GM12878 (cell line): ENCODE measurements around the gene ANKRD31. TPM values are rescaled to one million over a fixed set of nuclear protein-coding genes. Genes with fewer than 3 reads are reported as not detected.

Source experiments
- ATAC-seq: fragments of 200-7000 bp; cut with Tn5 transposase; 3 replicates; pipeline ENCODE4 v1.9.1; 2020; ENCODE audit warnings: mild to moderate bottlenecking, moderate library complexity
- BruUV-seq: library from RNA; stranded (reverse); fragments of 400-500 nt; replicated peaks from 2 replicates; lab custom pipeline; 2021; lab: Mats Ljungman, UMichigan
- CTCF ChIA-PET: fragments of 300-600 bp; sonication (Branson Sonifier 250); formaldehyde crosslinking; extraction: SDS; loops from one replicate; lab custom pipeline; 2021; ENCODE audit warnings: inconsistent platforms; lab: Yijun Ruan, JAX
- POLR2A ChIA-PET: fragments of 350-600 bp; formaldehyde crosslinking; extraction: SDS; loops from one replicate; lab custom pipeline; 2021; ENCODE audit warnings: inconsistent platforms; lab: Charles Lee
- RAD21 ChIA-PET: fragments of 300-600 bp; sonication (Branson Sonifier 250); formaldehyde crosslinking; loops from one replicate; lab custom pipeline; 2023; ENCODE audit warnings: antibody characterized with exemption; ENCODE audit not compliant: unreplicated experiment; lab: Charles Lee
- SMC1A ChIA-PET: fragments of 300-600 bp; sonication (Branson Sonifier 250); formaldehyde crosslinking; loops from one replicate; lab custom pipeline; 2023; ENCODE audit not compliant: unreplicated experiment, uncharacterized antibody; lab: Charles Lee
- DNase-seq: peaks from one replicate; pipeline ENCODE4 v3.0.0-alpha.2; 2011; ENCODE audit warnings: low read depth, low spot score
- FAIRE-seq: peaks from 3 replicates; lab custom pipeline; 2011; peaks lifted over from hg19 to GRCh38; lab: Jason Lieb, UNC
- H2AFZ ChIP-seq: 2 replicates; pipeline ENCODE4 v1.6.0; 2011; ENCODE audit warnings: low read depth, low read length, control low read depth; ENCODE audit not compliant: control insufficient read depth
- H3K27ac ChIP-seq: 2 replicates; pipeline ENCODE4 v1.5.1; 2011; ENCODE audit warnings: control low read depth; ENCODE audit not compliant: control insufficient read depth, insufficient read depth
- H3K27me3 ChIP-seq, 2 experiments: replicated peaks in 1 of 2; 2 replicates each; pipeline versions ENCODE4 v1.6.0 to v1.6.1; 2011; ENCODE audit warnings: low read length in 1 of 2; ENCODE audit not compliant: control insufficient read depth in 2 of 2, insufficient read depth in 2 of 2
- H3K36me3 ChIP-seq, 2 experiments: 2 replicates each; pipeline ENCODE4 v1.5.1; 2011; ENCODE audit warnings: low read length in 1 of 2; ENCODE audit not compliant: control insufficient read depth in 2 of 2, insufficient read depth in 2 of 2
- H3K4me1 ChIP-seq: 2 replicates; pipeline ENCODE4 v1.6.1; 2011; ENCODE audit warnings: mild to moderate bottlenecking, low read length, moderate library complexity, mixed read lengths; ENCODE audit not compliant: control insufficient read depth, insufficient read depth
- H3K4me2 ChIP-seq: 2 replicates; pipeline ENCODE4 v1.6.0; 2011; ENCODE audit warnings: control low read depth; ENCODE audit not compliant: control insufficient read depth, insufficient read depth
- H3K4me3 ChIP-seq: fragments of 200-600 bp; sonication (generic); 2 replicates; pipeline ENCODE4 v1.5.1; 2016
- H3K79me2 ChIP-seq: 2 replicates; pipeline ENCODE4 v1.6.0; 2011; ENCODE audit warnings: low read length; ENCODE audit not compliant: control insufficient read depth, insufficient read depth
- H3K9ac ChIP-seq: 2 replicates; pipeline ENCODE4 v1.8.0; 2011; ENCODE audit warnings: low read length, control low read depth, mixed read lengths; ENCODE audit not compliant: control insufficient read depth, insufficient read depth
- H3K9me3 ChIP-seq: replicated peaks from 3 replicates; pipeline ENCODE4 v1.5.1; 2011; ENCODE audit warnings: mild to moderate bottlenecking, low read length; ENCODE audit not compliant: control insufficient read depth, insufficient read depth
- H4K20me1 ChIP-seq: 2 replicates; pipeline ENCODE4 v1.6.0; 2011; ENCODE audit not compliant: control insufficient read depth, insufficient read depth
- CBX5 ChIP-seq: sonication (generic); IDR thresholded peaks from 2 replicates; pipeline ENCODE4 v1.6.1; 2016; ENCODE audit warnings: low read depth, moderate library complexity, mild to moderate bottlenecking, inconsistent platforms
- IRF3 ChIP-seq: fragments of 450-650 bp; IDR thresholded peaks from 2 replicates; pipeline ENCODE4 v1.6.1; 2014; ENCODE audit warnings: mild to moderate bottlenecking
- MEF2A ChIP-seq: IDR thresholded peaks from 2 replicates; pipeline ENCODE4 v1.6.1; 2011; ENCODE audit warnings: low read depth, mild to moderate bottlenecking, low read length, moderate library complexity; ENCODE audit not compliant: insufficient read depth
- NBN ChIP-seq: fragments of 450-650 bp; IDR thresholded peaks from 2 replicates; pipeline ENCODE4 v1.6.1; 2016
- NR2C1 ChIP-seq: fragments of 450-650 bp; IDR thresholded peaks from 2 replicates; pipeline ENCODE4 v1.6.1; 2017; ENCODE audit warnings: antibody characterized with exemption, mild to moderate bottlenecking, moderate library complexity
- NR2C2 ChIP-seq: IDR thresholded peaks from 2 replicates; pipeline ENCODE4 v1.6.1; 2011; ENCODE audit warnings: borderline replicate concordance, low read depth; ENCODE audit not compliant: control insufficient read depth, insufficient read length
- RB1 ChIP-seq: fragments of 450-650 bp; formaldehyde crosslinking; IDR thresholded peaks from 2 replicates; pipeline ENCODE4 v1.6.1; 2017; ENCODE audit warnings: mild to moderate bottlenecking, borderline replicate concordance
- RELA ChIP-seq: fragments of 450-650 bp; IDR thresholded peaks from 2 replicates; pipeline ENCODE4 v1.8.0; 2014; ENCODE audit warnings: borderline replicate concordance; ENCODE audit not compliant: partially characterized antibody
- SMAD1 ChIP-seq: fragments of 450-650 bp; IDR thresholded peaks from 2 replicates; pipeline ENCODE4 v1.6.1; 2018; ENCODE audit warnings: mild to moderate bottlenecking, low read depth; ENCODE audit not compliant: partially characterized antibody
- SP1 ChIP-seq: IDR thresholded peaks from one replicate; pipeline ENCODE4 v1.6.1; 2011; ENCODE audit warnings: low read depth, low read length
- STAT1 ChIP-seq: fragments of 450-650 bp; conservative IDR thresholded peaks from 2 replicates; pipeline ENCODE4 v1.6.1; 2014; ENCODE audit warnings: antibody characterized with exemption, mild to moderate bottlenecking
- USF2 ChIP-seq: IDR thresholded peaks from 2 replicates; pipeline ENCODE4 v1.6.1; 2011; ENCODE audit warnings: low read depth, low read length, improper control_type of control experiment, borderline replicate concordance
- WRNIP1 ChIP-seq: IDR thresholded peaks from 2 replicates; pipeline ENCODE4 v1.6.1; 2011; ENCODE audit warnings: low read depth, low read length, improper control_type of control experiment, borderline replicate concordance
- YBX1 ChIP-seq: fragments of 450-650 bp; IDR thresholded peaks from 2 replicates; pipeline ENCODE4 v1.6.1; 2016; ENCODE audit warnings: antibody characterized with exemption
- ZNF207 ChIP-seq: fragments of 450-650 bp; IDR thresholded peaks from 2 replicates; pipeline ENCODE4 v1.6.1; 2014; ENCODE audit warnings: antibody characterized with exemption, mild to moderate bottlenecking, borderline replicate concordance
- WGBS: methylation state at CpG from one replicate; pipeline ENCODE4 v1.1.6; 2016; ENCODE audit warnings: low lambda C conversion rate; ENCODE audit not compliant: insufficient replicate concordance, insufficient coverage; ENCODE audit errors: missing lambda C conversion rate; 5-methylcytosine and 5-hydroxymethylcytosine counted together
- in situ Hi-C: fragments of 300-500 bp; cut with MboI; formaldehyde crosslinking; loops from 9 replicates; pipeline ENCODE4 v1.14.3; 2018; ENCODE audit warnings: mixed read lengths
- intact Hi-C: fragments of 100-400 bp; cut with micrococcal nuclease; formaldehyde crosslinking; loops from one replicate; pipeline ENCODE4 v1.14.2; 2022; ENCODE audit not compliant: unreplicated experiment
- polyA plus RNA-seq, 11 experiments: library from polyadenylated mRNA; depleted of rRNA in 4 of 11; unstranded in 6 of 11; stranded (reverse) in 5 of 11; fragments of >200 nt; fragmentation: Nextera tagmentation in 4 of 11; fragmentation: Illumina TruSeq in 1 of 11; extraction: Ambion mirVana in 4 of 11; extraction: Trizol in 1 of 11; gene quantifications; 1 replicate in 1 of 11; 2 replicates in 10 of 11; pipeline versions ENCODE4 v1.2.1 to v1.2.3, GENCODE V29; 2011 to 2016; ENCODE audit warnings: inconsistent platforms in 2 of 11, missing spikeins in 2 of 11, low read depth in 1 of 11
- total RNA-seq, 4 experiments: library from RNA; depleted of rRNA in 3 of 4; stranded (reverse); fragments of >200 nt in 3 of 4; fragmentation: Illumina TruSeq in 1 of 4; extraction: Trizol in 1 of 4; gene quantifications; 2 replicates each; pipeline versions ENCODE4 v1.2.1 to v1.2.3, GENCODE V29; 2013 to 2021

ANKRD31 gene
- total and polyA plus RNA-seq, 10 of the 15 experiments (the other 5 are each of a cell fraction or from before 2014, with no cell fraction given), result under 0.01 to 0.10 (median 0.04) TPM; not detected in 3

- intact Hi-C loops, result no loop called here
- FAIRE-seq, result no peak
- CTCF ChIA-PET, result interaction anchor here (0.6 to 1.3 kb wide), 2 partner anchors 8 to 70 kb away, joined by 3 to 6 read pairs; no protein-coding TSS in a partner anchor
These were observed 179.1 kb downstream of the ANKRD31 start for GRCh38 chr5:75057561-75057960.

More at GRCh38 chr5:75057561-75057960, 179.1 kb downstream of the ANKRD31 start:
- Histone ChIP-seq H3K4me3 (no peak overlapping the region), H3K9ac (no peak overlapping the region), H3K4me1 (no peaks in the 10 kb centered on the region), H3K27me3 (peaks cover 6 to 9% of the 10 kb centered on the region in 2 experiments; a peak in 3 of 4 replicates), H4K20me1 (no peaks in the 10 kb centered on the region), H3K79me2 (no peaks in the 10 kb centered on the region), H3K36me3 (no peaks in the 10 kb centered on the region), H3K4me2 (no peak overlapping the region), H2AFZ (no peak overlapping the region), H3K27ac (no peak overlapping the region), H3K9me3 (no peaks in the 10 kb centered on the region)
- BruUV-seq, result no TSS peak
- in situ Hi-C loops, result no loop called here
- 36% methylated on average over 2 of the region's 2 CpGs for WGBS
- ChIA-PET RAD21 (no interaction called here), POLR2A (no interaction called here), SMC1A (no interaction called here)
- ATAC-seq (no peak), DNase-seq (no peak)
- no peak for TF ChIP-seq ZNF207
- no peak for TF ChIP-seq RELA
- TF ChIP-seq USF2, result no peak
- no peak for TF ChIP-seq RB1
- no peak for TF ChIP-seq IRF3
- no peak for TF ChIP-seq SMAD1
- TF ChIP-seq NBN, result no peak
- no peak for TF ChIP-seq NR2C2
- no peak for TF ChIP-seq CBX5
- TF ChIP-seq WRNIP1, result no peak
- no peak for TF ChIP-seq SP1
- no peak for TF ChIP-seq STAT1
- no peak for TF ChIP-seq YBX1
- no peak for TF ChIP-seq NR2C1
- no peak for TF ChIP-seq MEF2A
